Heart left ventricle (tissue), 16 donors: ENCODE results near the gene ACBD3. TPM values are rescaled to one million over a fixed set of nuclear protein-coding genes. Genes with fewer than 3 reads are reported as not detected.

Experiments
- ATAC-seq, 4 donors: fragments of 200-7000 bp; cut with Tn5 transposase; one replicate each; pipeline ENCODE4 v1.9.1; 2020 to 2022; ENCODE audit warnings: moderate library complexity in 4 of 4, mild to moderate bottlenecking in 3 of 4, moderate number of reproducible peaks in 1 of 4
- DNase-seq, 5 donors: peaks; one replicate each; pipeline ENCODE4 v3.0.0-alpha.2; 2020
- H3K27ac ChIP-seq, 12 donors: fragments of 200-600 bp; sonication (generic) in 4 of 12; one replicate each; pipeline versions ENCODE4 v1.5.0 to v1.8.0; 2016 to 2022; ENCODE audit warnings: mild to moderate bottlenecking in 2 of 12
- H3K27me3 ChIP-seq, 9 donors: fragments of 200-600 bp; sonication (generic) in 2 of 9; one replicate each; pipeline versions ENCODE4 v1.5.1 to v1.8.0; 2016 to 2022; ENCODE audit warnings: mild to moderate bottlenecking in 3 of 9
- H3K36me3 ChIP-seq, 9 donors: fragments of 200-600 bp; sonication (generic) in 2 of 9; one replicate each; pipeline versions ENCODE4 v1.5.0 to v1.8.0; 2018 to 2022; ENCODE audit warnings: mild to moderate bottlenecking in 2 of 9
- H3K4me1 ChIP-seq, 12 donors: fragments of 200-600 bp; sonication (generic) in 4 of 12; one replicate each; pipeline versions ENCODE4 v1.5.0 to v1.8.0; 2016 to 2022; ENCODE audit warnings: mild to moderate bottlenecking in 3 of 12
- H3K4me3 ChIP-seq, 12 donors: fragments of 200-600 bp; sonication (generic) in 4 of 12; one replicate each; pipeline versions ENCODE4 v1.5.0 to v1.8.0; 2017 to 2022; ENCODE audit warnings: mild to moderate bottlenecking in 9 of 12, moderate library complexity in 4 of 12
- H3K9me3 ChIP-seq, 12 donors: fragments of 200-600 bp; sonication (generic) in 4 of 12; one replicate each; pipeline versions ENCODE4 v1.5.0 to v1.8.0; 2016 to 2022; ENCODE audit warnings: mild to moderate bottlenecking in 1 of 12
- CTCF ChIP-seq, 12 donors: fragments of 200-600 bp; sonication (generic) in 4 of 12; IDR thresholded peaks; one replicate each; pipeline versions ENCODE4 v1.5.0 to v1.8.0; 2018 to 2022; ENCODE audit warnings: antibody characterized with exemption in 12 of 12, mild to moderate bottlenecking in 5 of 12
- POLR2A ChIP-seq, 2 donors: fragments of 450-650 bp; IDR thresholded peaks; one replicate each; pipeline ENCODE4 v1.6.1; 2017; ENCODE audit warnings: antibody characterized with exemption in 2 of 2, mild to moderate bottlenecking in 2 of 2, moderate library complexity in 2 of 2
- WGBS, 4 donors: extraction: QIAGEN DNeasy Blood & Tissue Kit in 2 of 4; methylation state at CpG; one replicate each; pipeline versions ENCODE4 v1.1.5 to v1.1.7; 2013 to 2018; 5-methylcytosine and 5-hydroxymethylcytosine counted together
- intact Hi-C, 10 donors: fragments of 100-400 bp; cut with DNase I; formaldehyde crosslinking; loops; one replicate each; pipeline versions ENCODE4 v1.11.1 to v1.14.2; 2022
- polyA plus RNA-seq, 2 donors: library from polyadenylated mRNA; stranded (reverse); fragments of 200-250 nt; gene quantifications; one replicate each; pipeline ENCODE4 v1.2.3, GENCODE V29; 2013
- total RNA-seq, 9 donors: library from RNA; depleted of rRNA in 2 of 9; stranded (reverse); fragments of >200 nt in 2 of 9; fragmentation: NEBNext Ultra II Directional in 3 of 9; extraction: Animal tissue kit (Norgen Biotek cat#: 25700) in 3 of 9; gene quantifications; one replicate each; pipeline versions ENCODE4 v1.1.0 to v1.2.4, GENCODE V29; 2016 to 2023
- donor health status: ischemic (EF 13 %, LVEDD 7.1; RV severe dilation, severe dysfunction).
- donor health status: healthy with polysubstance abuse.
- donor health status: DM: no; HTN: yes; CAD: no.
- donor health status: DM: no; HTN: no; CAD: no.
- donor health status: ischemic (EF 25% LVEDD 6.9; RV normal size, moderate dysfunction).
- donor health status: ischemic (EF 25% LVEDD 5.7; RV mildly dilated, moderate dysfunction).
- donor health status: healthy.
- donor health status: DM: yes; HTN: yes; CAD: no.
- donor health status: ischemic (EF 35%, LVEDD 5.7; RV mildly dilated, moderate dysfunction).
- donor health status: nonischemic (EF 11% LVEDD 7.7; RV severe dilation, severe dysfunction).
- donor health status: DM: yes; HTN: yes; CAD: no.
- donor health status: PGD.
- donor health status: ischemic (EF 29% LVEDD 5.4; RV normal size, mild dysfunction).
- donor health status: nonischemic (EF 23%, LVEDD 6.1; RV moderate dilation, normal function).

ACBD3 gene
- total and polyA plus RNA-seq, 11 donors: 9.3 to 39.1 (median 28.0) TPM

GRCh38 chr1:226100436-226101391 lies 85.8 kb downstream of the ACBD3 start:
- whole genome bisulfite sequencing, 4 donors: 14 to 20% (median 15%) methylated on average over 32 of the region's 32 CpGs

GRCh38 chr1:226098870-226099835 lies 87.4 kb downstream of the ACBD3 start:
- WGBS, 4 donors: 88 to 96% (median 93%) methylated on average over 3 of the region's 3 CpGs
- no peak for ATAC-seq
- TF ChIP-seq CTCF (IDR thresholded peaks at IDR 0.05) (no peak), POLR2A (IDR thresholded peaks at IDR 0.05) (no peak)
- H3K9me3 ChIP-seq: no peaks in the 10 kb centered on the region
- intact Hi-C loops: no loop called here
- no peak overlapping the region for H3K4me3 ChIP-seq
- DNase-seq: peak in 1 of 5 donors; percentile 4
- H3K4me1 ChIP-seq: peaks cover 0 to 15% (median 0%) of the 10 kb centered on the region in 12 donors
- H3K36me3 ChIP-seq: no peaks in the 10 kb centered on the region
- no peaks in the 10 kb centered on the region for H3K27me3 ChIP-seq
- H3K27ac ChIP-seq: no peak overlapping the region

More at GRCh38 chr1:226100436-226101391, 85.8 kb downstream of the ACBD3 start:
- Histone ChIP-seq H3K36me3 (no peaks in the 10 kb centered on the region), H3K4me3 (peak overlapping the region; percentile 16 to 59 (median 52)), H3K9me3 (no peaks in the 10 kb centered on the region), H3K4me1 (peaks cover 0 to 15% (median 0%) of the 10 kb centered on the region in 12 donors), H3K27ac (peak overlapping the region in 2 of 12 donors; percentile 22 to 28), H3K27me3 (no peaks in the 10 kb centered on the region)
- TF ChIP-seq POLR2A (IDR thresholded peaks at IDR 0.05) (no peak), CTCF (IDR thresholded peaks at IDR 0.05) (no peak)
- DNase-seq (peak in 4 of 5 donors; percentile 23 to 45 (median 38)), ATAC-seq (peak in 3 of 4 donors; percentile 21 to 51 (median 51))
- intact Hi-C loops: no loop called here

GRCh38 chr1:226097866-226098625 lies 88.5 kb downstream of the ACBD3 start:
- TF ChIP-seq CTCF (IDR thresholded peaks at IDR 0.05) (no peak), POLR2A (IDR thresholded peaks at IDR 0.05) (no peak)
- WGBS, 4 donors: 78 to 83% (median 81%) methylated on average over 5 of the region's 5 CpGs
- peak in 1 of 5 donors; percentile 3 for DNase-seq
- Histone ChIP-seq H3K36me3 (no peaks in the 10 kb centered on the region), H3K27me3 (no peaks in the 10 kb centered on the region), H3K27ac (no peak overlapping the region), H3K4me3 (no peak overlapping the region), H3K4me1 (peaks cover 0 to 15% (median 0%) of the 10 kb centered on the region in 12 donors), H3K9me3 (no peaks in the 10 kb centered on the region)
- intact Hi-C loops: no loop called here
- no peak for ATAC-seq
